ENCODE measurements around the gene VEZF1.

- TF ChIP-seq, protein P1, sequence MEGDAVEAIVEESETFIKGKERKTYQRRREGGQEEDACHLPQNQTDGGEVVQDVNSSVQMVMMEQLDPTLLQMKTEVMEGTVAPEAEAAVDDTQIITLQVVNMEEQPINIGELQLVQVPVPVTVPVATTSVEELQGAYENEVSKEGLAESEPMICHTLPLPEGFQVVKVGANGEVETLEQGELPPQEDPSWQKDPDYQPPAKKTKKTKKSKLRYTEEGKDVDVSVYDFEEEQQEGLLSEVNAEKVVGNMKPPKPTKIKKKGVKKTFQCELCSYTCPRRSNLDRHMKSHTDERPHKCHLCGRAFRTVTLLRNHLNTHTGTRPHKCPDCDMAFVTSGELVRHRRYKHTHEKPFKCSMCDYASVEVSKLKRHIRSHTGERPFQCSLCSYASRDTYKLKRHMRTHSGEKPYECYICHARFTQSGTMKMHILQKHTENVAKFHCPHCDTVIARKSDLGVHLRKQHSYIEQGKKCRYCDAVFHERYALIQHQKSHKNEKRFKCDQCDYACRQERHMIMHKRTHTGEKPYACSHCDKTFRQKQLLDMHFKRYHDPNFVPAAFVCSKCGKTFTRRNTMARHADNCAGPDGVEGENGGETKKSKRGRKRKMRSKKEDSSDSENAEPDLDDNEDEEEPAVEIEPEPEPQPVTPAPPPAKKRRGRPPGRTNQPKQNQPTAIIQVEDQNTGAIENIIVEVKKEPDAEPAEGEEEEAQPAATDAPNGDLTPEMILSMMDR (IDR thresholded peaks at IDR 0.05; ENCODE audit: poor library complexity) = no peak
- no peak for TF ChIP-seq EZH2 (IDR thresholded peaks at IDR 0.05; ENCODE audit: borderline replicate concordance)
Measured at GRCh38 chr17:57931488-57932137, 56.4 kb downstream of the VEZF1 start.
